B cell (primary cell): ENCODE measurements around the gene SHISAL2A. TPM values are rescaled to one million over a fixed set of nuclear protein-coding genes. Genes with fewer than 3 reads are reported as not detected.

ENCODE experiments used
- ATAC-seq: fragments of 200-7000 bp; cut with Tn5 transposase; one replicate; pipeline ENCODE4 v1.10.0; 2021; ENCODE audit warnings: low read depth, mild to moderate bottlenecking, moderate number of reproducible peaks, moderate library complexity
- CTCF ChIA-PET: fragments of 350-600 bp; sonication (Branson Sonifier 250); formaldehyde crosslinking; loops from one replicate; lab custom pipeline; 2021; ENCODE audit warnings: antibody characterized with exemption, inconsistent platforms; lab: Charles Lee
- POLR2A ChIA-PET: fragments of 350-600 bp; sonication (Branson Sonifier 250); formaldehyde crosslinking; loops from one replicate; lab custom pipeline; 2021; ENCODE audit warnings: antibody characterized with exemption; lab: Charles Lee
- DNase-seq: peaks from one replicate; pipeline ENCODE4 v3.0.0; 2013
- H2AFZ ChIP-seq: 2 replicates; pipeline ENCODE4 v1.6.1; 2012; ENCODE audit warnings: mild to moderate bottlenecking, low read depth, low read length; ENCODE audit not compliant: insufficient read depth, poor library complexity, severe bottlenecking
- H3K27ac ChIP-seq, 2 donors: 1 replicate in 1 of 2; 2 replicates in 1 of 2; pipeline ENCODE4 v1.5.1; 2012 to 2013; ENCODE audit warnings: low read length in 2 of 2, mild to moderate bottlenecking in 2 of 2, moderate library complexity in 1 of 2
- H3K27me3 ChIP-seq, 4 experiments: fragments of 200-600 bp in 1 of 4; sonication (generic) in 1 of 4; replicated peaks in 1 of 4; 1 replicate in 2 of 4; 2 replicates in 2 of 4; pipeline versions ENCODE4 v1.6.1 to v1.7.0; 2013 to 2016; ENCODE audit warnings: low read length in 3 of 4, mild to moderate bottlenecking in 2 of 4, mixed read lengths in 1 of 4, moderate library complexity in 1 of 4; ENCODE audit not compliant: insufficient read depth in 4 of 4, control insufficient read depth in 3 of 4; ENCODE audit errors: control extremely low read depth in 1 of 4
- H3K36me3 ChIP-seq, 2 experiments: replicated peaks in 1 of 2; 1 replicate in 1 of 2; 2 replicates in 1 of 2; pipeline versions ENCODE4 v1.6.1 to v1.7.1; 2013; ENCODE audit warnings: low read length in 1 of 2; ENCODE audit not compliant: insufficient read depth in 2 of 2, control insufficient read depth in 1 of 2; ENCODE audit errors: control extremely low read depth in 1 of 2, extremely low read depth in 1 of 2
- H3K4me1 ChIP-seq, 2 donors: fragments of 200-600 bp in 1 of 2; sonication (generic) in 1 of 2; 1 replicate in 1 of 2; 2 replicates in 1 of 2; pipeline versions ENCODE4 v1.5.1 to v1.6.1; 2013 to 2017; ENCODE audit warnings: low read length in 2 of 2; ENCODE audit not compliant: control insufficient read depth in 2 of 2, insufficient read depth in 2 of 2
- H3K4me2 ChIP-seq: replicated peaks from 2 replicates; pipeline ENCODE3; 2012; ENCODE audit warnings: mild to moderate bottlenecking, low read depth, low read length; ENCODE audit not compliant: poor library complexity, severe bottlenecking
- H3K4me3 ChIP-seq, 5 experiments: fragments of 200-600 bp in 1 of 5; sonication (generic) in 1 of 5; 1 replicate in 3 of 5; 2 replicates in 2 of 5; pipeline versions ENCODE4 v1.5.1 to v1.7.0; 2011 to 2016; ENCODE audit warnings: low read length in 4 of 5, mild to moderate bottlenecking in 4 of 5, low read depth in 2 of 5, control low read depth in 1 of 5, moderate library complexity in 1 of 5; ENCODE audit not compliant: insufficient read depth in 1 of 5; ENCODE audit errors: control extremely low read depth in 1 of 5, extremely low read depth in 1 of 5
- H3K79me2 ChIP-seq: fragments of 200-600 bp; sonication (generic); one replicate; pipeline ENCODE4 v1.6.0; 2016; ENCODE audit warnings: low read length; ENCODE audit not compliant: control insufficient read depth, insufficient read depth
- H3K9ac ChIP-seq: fragments of 200-600 bp; sonication (generic); 2 replicates; pipeline ENCODE4 v1.6.1; 2017; ENCODE audit warnings: mild to moderate bottlenecking, low read length, moderate library complexity
- H3K9me3 ChIP-seq, 3 donors: one replicate each; pipeline versions ENCODE4 v1.6.1 to v1.7.1; 2013; ENCODE audit warnings: low read length in 2 of 3; ENCODE audit not compliant: control insufficient read depth in 2 of 3, insufficient read depth in 1 of 3; ENCODE audit errors: control extremely low read depth in 1 of 3
- H4K20me1 ChIP-seq: 2 replicates; pipeline ENCODE4 v1.6.0; 2012; ENCODE audit warnings: mild to moderate bottlenecking, low read length; ENCODE audit not compliant: insufficient read depth, control insufficient read depth, poor library complexity, severe bottlenecking
- H3K27ac Mint-ChIP-seq: one replicate; pipeline ENCODE4 v1.8.0; 2021; ENCODE audit warnings: mixed read lengths
- H3K27me3 Mint-ChIP-seq: one replicate; pipeline ENCODE4 v1.8.0; 2021; ENCODE audit warnings: mixed read lengths
- H3K4me1 Mint-ChIP-seq: one replicate; pipeline ENCODE4 v1.8.0; 2021; ENCODE audit warnings: mixed read lengths
- H3K4me3 Mint-ChIP-seq: one replicate; pipeline ENCODE4 v1.8.0; 2021; ENCODE audit warnings: mixed read lengths
- H3K9me3 Mint-ChIP-seq: one replicate; pipeline ENCODE4 v1.8.0; 2022; ENCODE audit warnings: mixed read lengths; ENCODE audit not compliant: insufficient read depth
- CTCF ChIP-seq: fragments of 200-600 bp; IDR thresholded peaks from one replicate; pipeline ENCODE4 v1.8.0; 2022; ENCODE audit warnings: antibody characterized with exemption, mild to moderate bottlenecking
- EZH2 ChIP-seq: IDR thresholded peaks from 2 replicates; pipeline ENCODE4 v1.6.1; 2012; ENCODE audit warnings: borderline replicate concordance, low read depth, mild to moderate bottlenecking, moderate library complexity, low read length; ENCODE audit not compliant: insufficient read depth, poor library complexity, severe bottlenecking
- WGBS: methylation state at CpG from one replicate; pipeline ENCODE4 v1.1.5; 2013; ENCODE audit warnings: missing lambda C conversion rate; ENCODE audit not compliant: insufficient coverage; 5-methylcytosine and 5-hydroxymethylcytosine counted together
- intact Hi-C: fragments of 100-400 bp; cut with micrococcal nuclease; formaldehyde crosslinking; loops from one replicate; pipeline ENCODE4 v1.10.0; 2022
- polyA plus RNA-seq: library from polyadenylated mRNA; depleted of rRNA; stranded (reverse); fragments of >200 nt; gene quantifications from 2 replicates; pipeline ENCODE4 v1.2.3, GENCODE V29; 2012
- total RNA-seq, 2 donors: library from RNA; stranded (reverse); fragments of 120-200 nt in 1 of 2; gene quantifications; 1 replicate in 1 of 2; 2 replicates in 1 of 2; pipeline versions ENCODE4 v1.2.3 to v1.2.4, GENCODE V29; 2013 to 2022

Gene SHISAL2A
- total and polyA plus RNA-seq, 2 donors (not counting 1 experiment from before 2014, with no cell fraction given): 63.3 to 91.0 TPM

- peak overlapping the region; percentile 93 for H3K4me2 ChIP-seq
- no peaks in the 10 kb centered on the region for H3K27me3 ChIP-seq
- no peaks in the 10 kb centered on the region for H3K27me3 Mint-ChIP-seq
- H3K36me3 ChIP-seq: peaks cover 0 to 26% of the 10 kb centered on the region in 2 experiments
- no peak overlapping the region for H2AFZ ChIP-seq
- peaks cover 34 to 46% of the 10 kb centered on the region in 2 donors for H3K4me1 ChIP-seq
- ChIA-PET CTCF (interaction anchor here (0.6 to 2.8 kb wide), 8 partner anchors 29 to 644 kb away, joined by 3 to 8 read pairs (median 4); partner anchors contain the start of genes SHISAL2A and TUT4), POLR2A (interaction anchor here (0.6 to 3.5 kb wide), 7 partner anchors 9 to 71 kb away, joined by 3 to 31 read pairs (median 4); partner anchors contain the start of gene TUT4)
- TF ChIP-seq CTCF: no peak
- TF ChIP-seq EZH2: no peak
- intact Hi-C loops: loop anchor here (5.0 kb wide), 2 partner anchors 63 to 83 kb away; no protein-coding TSS in a partner anchor
- 63% methylated on average over 2 of the region's 3 CpGs for WGBS
- no peaks in the 10 kb centered on the region for H3K9me3 ChIP-seq
- DNase-seq (peak; percentile 41), ATAC-seq (peak; percentile 22)
- peaks cover 50% of the 10 kb centered on the region for H3K4me1 Mint-ChIP-seq
- H4K20me1 ChIP-seq: no peaks in the 10 kb centered on the region
- no peaks in the 10 kb centered on the region for H3K9me3 Mint-ChIP-seq
- peak overlapping the region; percentile 93 for H3K4me3 Mint-ChIP-seq
- H3K9ac ChIP-seq: peak overlapping the region; percentile 84
- H3K27ac Mint-ChIP-seq: peak overlapping the region; percentile 93
- peaks cover 57% of the 10 kb centered on the region for H3K79me2 ChIP-seq
- H3K27ac ChIP-seq: peak overlapping the region; percentile 7 to 73
- H3K4me3 ChIP-seq: peak overlapping the region in 1 of 5 experiments; percentile 5
Measured at GRCh38 chr1:52604063-52604770, 28.8 kb upstream of the SHISAL2A start.
